ENCODE data around the gene DSG1. TPM values are rescaled to one million over a fixed set of nuclear protein-coding genes. Genes with fewer than 3 reads are reported as not detected.

The DSG1 gene
- total RNA-seq, 6 experiments from 2014 or later: 0.29 to 4.3 (median 1.4) TPM

GRCh38 chr18:31369478-31369877 lies 51.5 kb downstream of the DSG1 start:
- H3K27ac ChIP-seq: no peak overlapping the region
- H3K4me3 ChIP-seq: no peak overlapping the region
- H3K27me3 ChIP-seq: no peaks in the 10 kb centered on the region
- intact Hi-C loops (cut with DNase I): no loop called here
- no peaks in the 10 kb centered on the region for H3K4me1 ChIP-seq
- H3K9me3 ChIP-seq: no peaks in the 10 kb centered on the region
- DNase-seq: no peak
- no peak for ATAC-seq
- TF ChIP-seq CTCF (IDR thresholded peaks at IDR 0.05) (no peak), POLR2A (IDR thresholded peaks at IDR 0.05) (no peak)
- no peaks in the 10 kb centered on the region for H3K36me3 ChIP-seq

- DNase-seq (no peak), ATAC-seq (no peak)
- H3K9me3 ChIP-seq: no peaks in the 10 kb centered on the region
- TF ChIP-seq POLR2A (IDR thresholded peaks at IDR 0.05) (no peak), CTCF (IDR thresholded peaks at IDR 0.05) (no peak)
- H3K36me3 ChIP-seq: no peaks in the 10 kb centered on the region
- H3K27me3 ChIP-seq: no peaks in the 10 kb centered on the region
- H3K4me3 ChIP-seq: no peak overlapping the region
- no peak overlapping the region for H3K27ac ChIP-seq
- no peaks in the 10 kb centered on the region for H3K4me1 ChIP-seq
- intact Hi-C loops (cut with DNase I): no loop called here
Measured at GRCh38 chr18:31371989-31372388, 54.0 kb downstream of the DSG1 start.

DNA sequence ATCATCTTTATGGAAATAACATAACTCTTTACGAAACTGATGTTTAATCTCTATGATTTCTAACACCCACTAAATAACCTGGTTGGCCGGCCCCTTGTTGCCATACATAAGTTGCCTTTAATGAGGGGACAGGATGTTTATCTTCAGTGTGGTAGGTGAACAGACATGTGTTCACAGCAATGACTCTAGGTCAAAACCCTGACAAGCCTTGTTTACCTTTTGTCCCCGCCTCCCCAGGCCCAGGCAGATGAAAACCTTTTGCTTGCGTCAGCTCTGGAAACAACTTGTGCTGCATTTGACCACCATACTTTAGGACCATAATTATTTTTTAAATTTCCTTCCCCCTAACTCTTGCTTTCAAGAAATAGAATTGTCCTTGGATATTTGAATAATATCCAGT lies 55.7 kb downstream of the DSG1 start:
- intact Hi-C loops (cut with DNase I): no loop called here
- Histone ChIP-seq H3K4me1 (no peaks in the 10 kb centered on the region), H3K9me3 (no peaks in the 10 kb centered on the region), H3K27me3 (no peaks in the 10 kb centered on the region), H3K27ac (no peak overlapping the region), H3K36me3 (no peaks in the 10 kb centered on the region), H3K4me3 (no peak overlapping the region)
- ATAC-seq (no peak), DNase-seq (no peak)
- TF ChIP-seq CTCF (IDR thresholded peaks at IDR 0.05) (no peak), POLR2A (IDR thresholded peaks at IDR 0.05) (no peak)
- 94% methylated on average over 4 of the region's 4 CpGs for WGBS (ENCODE audit: insufficient coverage, low coverage, low lambda C conversion rate, missing lambda C conversion rate)

DNA sequence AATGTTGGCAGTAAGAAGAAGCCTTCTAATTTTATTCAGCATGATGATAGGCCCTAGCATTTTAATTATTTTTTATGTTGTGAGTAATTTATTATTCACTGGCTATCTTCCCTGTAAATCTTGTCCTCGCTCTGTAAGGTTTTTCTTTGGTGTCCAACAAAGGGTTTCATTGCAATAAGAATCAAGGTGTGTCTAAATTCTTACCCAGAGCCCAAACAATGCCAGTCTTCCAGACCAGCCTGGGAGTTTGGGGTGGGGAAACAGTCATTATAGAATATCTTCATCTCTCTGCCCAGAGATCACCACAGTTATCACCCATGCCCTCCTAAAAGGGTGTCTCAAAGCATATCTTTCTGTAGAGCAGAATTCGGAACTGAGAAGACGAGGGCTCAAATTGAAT lies 58.5 kb downstream of the DSG1 start, which contains the start of gene DSG4:
Gene DSG4, plus strand, starts transcription at position 301 of the 400 bp plus-strand sequence. CDS start 135 bp downstream, outside the sequence.
- 90% methylated on average over 3 of the region's 3 CpGs for WGBS (ENCODE audit: insufficient coverage, low coverage, low lambda C conversion rate, missing lambda C conversion rate)
- no peak for TF ChIP-seq POLR2A (IDR thresholded peaks at IDR 0.05)
- TF ChIP-seq CTCF (IDR thresholded peaks at IDR 0.05): no peak
- H3K9me3 ChIP-seq: no peaks in the 10 kb centered on the region
- ATAC-seq (no peak), DNase-seq (no peak)
- H3K27ac ChIP-seq: no peak within 1 kb of the TSS
- H3K36me3 ChIP-seq: no peaks in the 10 kb centered on the region
- no peak within 1 kb of the TSS for H3K4me3 ChIP-seq
- H3K27me3 ChIP-seq: no peaks in the 10 kb centered on the region
- H3K4me1 ChIP-seq: no peaks in the 10 kb centered on the region
- intact Hi-C loops (cut with DNase I): no loop called here

DNA sequence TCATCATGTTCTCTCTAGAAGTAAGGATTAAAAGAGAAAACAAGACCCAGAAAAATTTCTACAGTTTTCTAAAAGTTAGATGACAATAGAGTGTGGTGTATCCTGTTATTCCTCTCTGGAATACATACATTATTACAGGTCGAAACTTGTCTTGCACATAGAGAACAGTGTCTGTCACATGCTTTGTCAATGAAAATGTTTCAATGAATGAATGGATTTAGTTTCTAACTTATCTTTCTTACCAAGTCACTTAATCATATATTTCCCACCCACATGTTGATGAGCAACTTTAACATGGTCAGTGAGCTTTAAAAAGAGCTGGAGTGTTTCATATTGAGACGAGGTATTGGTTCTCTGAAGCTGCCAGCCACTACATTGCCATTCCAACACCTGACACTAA lies 63.0 kb downstream of the DSG1 start:
- no peak for ATAC-seq
- Histone ChIP-seq H3K27me3 (no peaks in the 10 kb centered on the region), H3K27ac (no peak overlapping the region), H3K4me1 (no peaks in the 10 kb centered on the region), H3K9me3 (no peaks in the 10 kb centered on the region), H3K36me3 (no peaks in the 10 kb centered on the region), H3K4me3 (no peak overlapping the region)
- DNase-seq: no peak
- WGBS (ENCODE audit: insufficient coverage, low coverage, low lambda C conversion rate, missing lambda C conversion rate): 84% methylated on average over 2 of the region's 2 CpGs
- intact Hi-C loops (cut with DNase I): no loop called here
- TF ChIP-seq POLR2A (IDR thresholded peaks at IDR 0.05) (no peak), CTCF (IDR thresholded peaks at IDR 0.05) (no peak)
